ENCODE results near the gene TMEM259.
A peak's percentile ranks its signal among the peaks of the same experiment; 100 is the strongest.

TMEM259 gene

DNA sequence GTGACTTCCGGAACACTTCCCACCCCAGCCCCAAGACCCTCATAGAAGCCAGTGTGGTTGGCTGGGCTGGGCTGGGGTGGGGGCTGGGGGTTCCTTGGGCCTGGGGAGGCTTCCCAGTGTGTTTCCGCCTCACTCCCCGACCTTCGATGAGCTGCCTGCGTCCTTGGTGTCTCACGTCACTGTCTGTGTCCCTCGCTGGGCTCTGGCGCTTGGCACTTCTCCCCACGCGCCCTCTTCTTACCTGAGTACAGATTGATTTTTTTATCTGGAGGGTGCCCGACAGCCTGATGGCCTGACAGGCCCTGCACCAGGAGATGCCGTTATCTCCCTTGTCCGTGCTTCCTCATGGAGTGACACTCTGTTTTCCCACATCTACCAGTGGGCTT, 28.3 kb downstream of the TMEM259 start:
- Histone ChIP-seq H3K36me3 (ENCODE audit: control insufficient read depth, low read depth, low read length) (peaks cover 9% of the 10 kb centered on the region), H3K27ac (ENCODE audit: low read length) (no peak overlapping the region), H3K4me3 (ENCODE audit: low read length) (no peak overlapping the region), H3K4me1 (ENCODE audit: control insufficient read depth, low read depth, low read length) (no peaks in the 10 kb centered on the region), H3K9ac (ENCODE audit: low read length) (no peak overlapping the region), H3K27me3 (ENCODE audit: control insufficient read depth, insufficient read depth, low read length) (peaks cover 22% of the 10 kb centered on the region), H3K9me3 (ENCODE audit: control insufficient read depth, low read depth, low read length) (no peaks in the 10 kb centered on the region)

DNA sequence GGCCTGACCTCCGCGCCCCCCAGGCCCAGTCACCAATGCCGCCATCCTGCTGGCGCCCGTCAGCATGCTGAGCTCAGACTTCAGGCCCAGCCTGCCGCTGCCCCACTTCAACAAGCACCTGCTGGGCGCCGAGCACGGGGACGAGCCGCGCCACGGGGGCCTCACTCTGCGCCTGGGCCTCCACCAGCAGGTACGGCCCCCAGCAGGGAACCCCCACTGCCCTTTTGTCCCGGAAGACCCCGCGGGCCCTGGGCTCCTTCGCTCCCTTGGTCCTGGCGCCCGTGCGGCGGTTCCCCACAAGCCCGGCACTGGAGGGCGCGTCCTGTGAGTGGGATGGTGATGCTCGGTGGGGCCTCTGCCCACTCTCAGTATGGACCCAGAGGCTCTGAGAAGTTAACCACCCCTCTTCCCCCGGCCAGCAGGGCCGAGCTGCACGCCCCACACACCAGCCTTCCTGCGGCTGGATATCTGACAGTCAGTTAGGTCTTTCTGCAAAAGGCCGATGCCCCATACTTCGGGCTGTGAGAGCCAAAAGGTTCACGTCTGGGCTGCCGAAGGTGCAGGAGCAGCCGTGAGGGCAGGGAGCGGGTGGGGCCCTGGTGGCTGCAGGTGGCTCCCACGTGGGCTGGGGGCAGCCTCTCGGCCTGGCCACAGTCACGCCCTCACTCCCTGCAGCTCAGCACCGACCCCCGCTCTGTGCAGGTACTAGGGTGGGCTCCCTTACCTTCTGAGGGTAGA, 28.8 kb downstream of the TMEM259 start:
- H3K27me3 ChIP-seq (ENCODE audit: control insufficient read depth, insufficient read depth, low read length) = peaks cover 17% of the 10 kb centered on the region
- H3K4me1 ChIP-seq (ENCODE audit: control insufficient read depth, low read depth, low read length) = no peaks in the 10 kb centered on the region

DNA sequence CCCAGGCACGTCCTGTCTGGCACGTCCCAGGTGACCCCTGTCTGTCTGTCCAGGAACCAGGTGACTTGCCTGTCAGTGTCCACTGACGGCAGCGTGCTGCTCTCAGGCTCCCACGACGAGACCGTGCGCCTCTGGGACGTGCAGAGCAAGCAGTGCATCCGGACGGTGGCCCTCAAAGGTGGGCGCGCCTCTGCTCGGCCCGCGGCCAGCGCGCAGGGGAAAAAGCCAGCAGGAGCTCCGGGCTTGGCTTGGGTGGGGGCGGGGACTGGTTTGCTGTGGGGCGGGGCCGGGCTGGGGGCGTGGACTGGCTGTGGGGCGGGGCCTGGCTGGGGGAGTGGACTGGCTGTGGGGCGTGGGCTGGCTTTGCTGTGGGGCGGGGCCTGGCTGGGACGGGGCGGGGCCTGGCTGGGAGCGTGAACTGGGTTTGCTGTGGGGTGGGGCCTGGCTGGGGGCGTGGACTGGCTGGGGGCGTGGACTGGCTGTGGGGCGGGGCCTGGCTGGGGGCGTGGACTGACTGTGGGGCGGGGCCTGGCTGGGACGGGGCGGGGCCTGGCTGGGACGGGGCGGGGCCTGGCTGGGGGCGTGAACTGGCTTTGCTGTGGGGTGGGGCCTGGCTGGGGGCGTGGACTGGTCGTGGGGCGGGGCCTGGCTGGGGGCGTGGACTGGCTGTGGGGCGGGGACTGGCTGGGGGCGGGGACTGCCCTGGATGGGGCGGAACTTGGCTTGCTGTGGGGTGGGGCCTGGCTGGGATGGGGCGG, 29.6 kb downstream of the TMEM259 start:
- Histone ChIP-seq H3K9ac (ENCODE audit: low read length) (no peak overlapping the region), H3K36me3 (ENCODE audit: control insufficient read depth, low read depth, low read length) (peaks cover 21% of the 10 kb centered on the region), H3K9me3 (ENCODE audit: control insufficient read depth, low read depth, low read length) (no peaks in the 10 kb centered on the region), H3K27ac (ENCODE audit: low read length) (no peak overlapping the region), H3K4me1 (ENCODE audit: control insufficient read depth, low read depth, low read length) (no peaks in the 10 kb centered on the region), H3K4me3 (ENCODE audit: low read length) (no peak overlapping the region), H3K27me3 (ENCODE audit: control insufficient read depth, insufficient read depth, low read length) (peaks cover 9% of the 10 kb centered on the region)

More for the DNA sequence above, 28.8 kb downstream of the TMEM259 start:
- H3K9ac ChIP-seq (ENCODE audit: low read length) = no peak overlapping the region
- H3K36me3 ChIP-seq (ENCODE audit: control insufficient read depth, low read depth, low read length) = peaks cover 14% of the 10 kb centered on the region
- no peak overlapping the region for H3K27ac ChIP-seq (ENCODE audit: low read length)
- H3K4me3 ChIP-seq (ENCODE audit: low read length) = no peak overlapping the region
- no peaks in the 10 kb centered on the region for H3K9me3 ChIP-seq (ENCODE audit: control insufficient read depth, low read depth, low read length)

DNA sequence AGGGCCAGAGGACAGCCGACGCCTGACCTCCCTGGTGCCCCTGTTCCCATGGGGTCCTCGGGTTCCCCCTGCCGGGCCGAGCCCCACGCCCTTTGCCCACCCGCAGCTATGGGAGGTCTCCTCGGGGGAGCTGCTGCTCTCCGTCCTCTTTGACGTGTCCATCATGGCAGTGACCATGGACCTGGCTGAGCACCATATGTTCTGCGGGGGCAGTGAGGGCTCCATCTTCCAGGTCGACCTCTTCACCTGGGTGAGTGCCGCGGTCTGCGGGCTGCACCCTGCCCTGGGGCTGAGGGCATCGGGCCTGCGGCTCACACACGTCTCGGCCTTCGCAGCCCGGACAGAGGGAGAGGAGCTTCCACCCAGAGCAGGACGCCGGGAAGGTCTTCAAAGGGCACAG, 30.2 kb downstream of the TMEM259 start:
- Histone ChIP-seq H3K27me3 (ENCODE audit: control insufficient read depth, insufficient read depth, low read length) (peaks cover 3% of the 10 kb centered on the region), H3K36me3 (ENCODE audit: control insufficient read depth, low read depth, low read length) (peaks cover 27% of the 10 kb centered on the region), H3K4me3 (ENCODE audit: low read length) (no peak overlapping the region), H3K27ac (ENCODE audit: low read length) (no peak overlapping the region), H3K9me3 (ENCODE audit: control insufficient read depth, low read depth, low read length) (no peaks in the 10 kb centered on the region), H3K4me1 (ENCODE audit: control insufficient read depth, low read depth, low read length) (no peaks in the 10 kb centered on the region), H3K9ac (ENCODE audit: low read length) (no peak overlapping the region)

DNA sequence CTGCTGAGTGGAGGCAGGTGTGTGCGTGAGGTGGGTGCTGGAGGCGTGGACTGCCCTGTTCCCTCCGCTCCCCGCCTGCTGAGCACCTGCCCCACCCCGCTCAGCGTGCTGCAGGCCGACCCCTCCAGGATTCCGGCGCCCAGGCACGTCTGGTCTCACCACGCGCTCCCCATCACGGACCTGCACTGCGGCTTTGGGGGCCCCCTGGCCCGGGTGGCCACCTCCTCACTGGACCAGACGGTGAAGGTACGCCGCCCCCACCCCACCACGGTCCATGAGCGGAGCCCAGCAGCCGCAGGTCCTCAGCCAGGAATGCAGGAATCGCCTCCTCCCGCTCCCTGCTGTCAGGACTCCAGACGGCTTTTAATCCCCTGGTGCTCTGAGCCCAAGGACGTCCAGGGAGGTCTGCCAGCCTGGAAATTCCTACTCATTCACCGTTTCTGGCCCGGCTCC, 30.8 kb downstream of the TMEM259 start:
- peaks cover 30% of the 10 kb centered on the region for H3K36me3 ChIP-seq (ENCODE audit: control insufficient read depth, low read depth, low read length)
- no peaks in the 10 kb centered on the region for H3K4me1 ChIP-seq (ENCODE audit: control insufficient read depth, low read depth, low read length)
- no peak overlapping the region for H3K27ac ChIP-seq (ENCODE audit: low read length)
- no peak overlapping the region for H3K4me3 ChIP-seq (ENCODE audit: low read length)
- no peak overlapping the region for H3K9ac ChIP-seq (ENCODE audit: low read length)
- H3K9me3 ChIP-seq (ENCODE audit: control insufficient read depth, low read depth, low read length) = no peaks in the 10 kb centered on the region
- no peaks in the 10 kb centered on the region for H3K27me3 ChIP-seq (ENCODE audit: control insufficient read depth, insufficient read depth, low read length)

DNA sequence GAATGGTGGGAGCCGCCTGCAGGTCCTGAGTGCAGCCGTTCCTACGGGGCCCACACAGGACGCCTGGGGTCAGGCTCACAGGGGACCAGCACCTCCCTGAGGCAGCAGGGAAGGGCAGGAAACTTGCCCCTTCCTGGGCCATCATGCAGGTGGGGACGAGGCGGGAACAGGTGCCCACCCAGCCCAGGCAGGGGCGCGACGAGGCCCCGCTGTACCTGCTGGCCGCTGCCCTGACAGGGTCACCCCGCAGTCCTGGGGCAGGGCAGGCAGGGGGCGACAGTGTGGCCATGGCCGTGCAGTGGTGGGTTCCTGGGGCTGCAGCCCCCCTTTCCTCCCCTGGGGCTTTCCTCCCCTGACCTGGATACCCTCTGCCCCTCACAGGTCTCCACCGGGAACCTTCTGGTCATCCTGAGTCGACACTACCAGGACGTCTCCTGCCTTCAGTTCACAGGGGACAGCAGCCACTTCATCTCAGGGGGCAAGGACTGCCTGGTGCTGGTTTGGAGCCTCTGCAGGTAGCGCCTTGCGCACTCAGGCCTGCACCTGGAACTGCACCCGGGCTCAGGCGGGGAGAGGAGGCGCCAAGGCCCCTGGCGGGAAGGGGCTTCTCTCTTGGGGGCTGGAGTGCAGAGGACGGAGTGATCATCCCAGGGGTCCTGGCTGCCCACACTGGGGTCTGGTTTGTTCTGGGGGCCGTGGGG, 31.4 kb downstream of the TMEM259 start:
- Histone ChIP-seq H3K4me1 (ENCODE audit: control insufficient read depth, low read depth, low read length) (no peaks in the 10 kb centered on the region), H3K4me3 (ENCODE audit: low read length) (no peak overlapping the region), H3K9me3 (ENCODE audit: control insufficient read depth, low read depth, low read length) (no peaks in the 10 kb centered on the region), H3K36me3 (ENCODE audit: control insufficient read depth, low read depth, low read length) (peaks cover 30% of the 10 kb centered on the region), H3K9ac (ENCODE audit: low read length) (no peak overlapping the region), H3K27ac (ENCODE audit: low read length) (no peak overlapping the region), H3K27me3 (ENCODE audit: control insufficient read depth, insufficient read depth, low read length) (no peaks in the 10 kb centered on the region)

DNA sequence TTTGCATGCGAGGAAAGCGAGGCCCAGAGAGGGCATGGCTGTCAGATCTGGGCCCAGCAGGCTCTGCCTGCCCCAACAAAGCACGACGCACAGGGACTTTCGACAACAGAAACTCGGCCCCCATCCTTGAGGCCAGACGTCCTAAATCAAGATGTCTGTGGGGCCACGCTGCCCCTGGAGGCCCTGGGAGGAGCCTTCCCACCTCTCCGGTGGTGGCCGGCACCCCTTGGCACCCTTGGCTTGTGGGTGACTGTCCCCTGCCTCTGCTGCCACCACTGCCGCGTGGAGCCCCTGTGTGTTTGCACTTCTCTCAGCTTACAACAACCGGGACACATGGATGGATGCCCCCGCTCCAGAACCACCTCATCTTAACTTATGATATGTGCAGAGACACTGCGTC, 32.4 kb downstream of the TMEM259 start:
- H3K4me1 ChIP-seq (ENCODE audit: control insufficient read depth, low read depth, low read length) = no peaks in the 10 kb centered on the region
- peaks cover 30% of the 10 kb centered on the region for H3K36me3 ChIP-seq (ENCODE audit: control insufficient read depth, low read depth, low read length)
- no peaks in the 10 kb centered on the region for H3K27me3 ChIP-seq (ENCODE audit: control insufficient read depth, insufficient read depth, low read length)
- H3K9ac ChIP-seq (ENCODE audit: low read length) = no peak overlapping the region
- no peak overlapping the region for H3K4me3 ChIP-seq (ENCODE audit: low read length)
- H3K27ac ChIP-seq (ENCODE audit: low read length) = no peak overlapping the region
- H3K9me3 ChIP-seq (ENCODE audit: control insufficient read depth, low read depth, low read length) = no peaks in the 10 kb centered on the region

DNA sequence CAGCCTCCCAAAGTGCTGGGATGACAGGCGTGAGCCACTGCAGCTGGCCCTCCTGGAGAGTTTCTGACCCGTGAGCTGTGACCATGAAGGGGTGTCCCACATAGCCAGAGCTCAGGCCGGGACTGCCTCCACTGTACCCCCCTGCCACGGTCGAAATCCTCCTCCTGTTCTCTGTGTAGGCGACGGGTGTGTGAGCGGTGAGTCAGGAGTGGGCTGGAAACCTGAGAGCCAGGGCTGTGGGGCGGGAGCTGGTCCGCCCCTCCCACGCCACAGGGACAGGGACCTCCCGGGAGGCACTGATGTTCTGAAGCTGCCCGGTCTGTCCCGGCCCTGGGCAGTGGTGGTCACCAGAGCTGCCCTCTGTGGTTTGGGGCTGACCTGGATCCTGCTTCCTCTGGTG, 32.8 kb downstream of the TMEM259 start:
- H3K9me3 ChIP-seq (ENCODE audit: control insufficient read depth, low read depth, low read length) = no peaks in the 10 kb centered on the region
- no peaks in the 10 kb centered on the region for H3K4me1 ChIP-seq (ENCODE audit: control insufficient read depth, low read depth, low read length)
- no peak overlapping the region for H3K4me3 ChIP-seq (ENCODE audit: low read length)
- H3K9ac ChIP-seq (ENCODE audit: low read length) = no peak overlapping the region
- no peaks in the 10 kb centered on the region for H3K27me3 ChIP-seq (ENCODE audit: control insufficient read depth, insufficient read depth, low read length)
- no peak overlapping the region for H3K27ac ChIP-seq (ENCODE audit: low read length)
- peaks cover 30% of the 10 kb centered on the region for H3K36me3 ChIP-seq (ENCODE audit: control insufficient read depth, low read depth, low read length)

DNA sequence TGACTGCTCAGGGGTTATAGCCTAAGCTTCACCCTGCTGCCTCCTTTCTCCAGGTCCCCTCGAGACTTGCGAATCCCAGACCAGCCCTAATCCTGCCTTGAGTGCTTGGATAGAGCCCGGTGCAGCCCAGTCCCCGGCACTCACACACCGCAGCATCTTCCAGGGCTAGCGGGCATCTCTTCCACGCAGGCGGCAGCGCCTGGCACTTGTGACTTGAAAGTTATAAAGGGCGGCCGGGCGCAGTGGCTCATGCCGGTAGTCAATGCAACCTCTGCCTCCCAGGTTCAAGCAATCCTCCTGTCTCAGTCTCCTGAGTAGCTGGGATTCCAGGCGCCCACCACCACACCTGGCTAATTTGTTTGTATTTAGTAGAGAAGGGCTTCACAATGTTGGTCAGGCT, 34.8 kb downstream of the TMEM259 start:
- H3K4me1 ChIP-seq (ENCODE audit: control insufficient read depth, low read depth, low read length) = no peaks in the 10 kb centered on the region

DNA sequence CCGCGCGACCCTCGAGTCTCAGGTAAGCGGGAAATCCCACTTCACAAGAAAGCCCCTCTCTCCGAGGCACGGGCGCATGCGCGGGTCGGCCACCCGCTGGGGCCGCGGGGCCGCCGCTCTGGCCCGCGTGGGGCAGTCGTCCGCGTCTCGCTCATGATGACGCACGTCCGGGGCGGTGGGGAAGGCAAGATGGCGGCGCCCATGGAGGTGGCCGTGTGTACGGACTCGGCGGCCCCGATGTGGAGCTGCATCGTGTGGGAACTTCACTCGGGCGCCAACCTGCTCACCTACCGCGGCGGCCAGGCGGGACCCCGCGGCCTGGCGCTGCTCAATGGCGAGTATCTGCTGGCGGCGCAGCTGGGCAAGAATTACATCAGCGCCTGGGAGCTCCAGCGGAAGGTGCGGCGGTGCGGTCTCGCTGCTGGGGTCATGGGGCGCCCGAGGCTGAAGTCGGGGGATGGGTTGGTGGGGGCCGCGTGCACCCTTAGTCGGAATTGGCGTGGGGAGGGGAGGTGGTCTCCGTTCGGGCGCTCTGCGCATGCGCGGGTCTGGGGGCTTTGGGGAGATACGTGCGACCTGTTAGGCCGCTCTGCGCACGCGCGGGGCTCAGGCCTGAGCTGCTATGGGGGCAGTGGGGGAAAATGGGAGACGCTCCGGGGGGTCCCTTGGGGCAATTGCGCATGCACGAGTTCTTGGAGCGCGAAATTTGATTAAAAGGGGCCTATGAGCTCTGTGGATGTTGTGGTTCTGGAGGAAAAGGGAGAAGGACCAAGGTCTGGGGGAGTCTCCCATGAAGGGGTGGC, 36.6 kb downstream of the TMEM259 start, which contains the start of gene WDR18:
Gene WDR18 (plus strand): TSS at position 181 of the 803 bp plus-strand sequence. CDS start 9 bp downstream, at position 190.
- Histone ChIP-seq H3K9me3 (ENCODE audit: control insufficient read depth, low read depth, low read length) (no peaks in the 10 kb centered on the region), H3K27ac (ENCODE audit: low read length) (peak within 1 kb of the TSS; percentile 85), H3K4me3 (ENCODE audit: low read length) (peak within 1 kb of the TSS; percentile 91), H3K9ac (ENCODE audit: low read length) (peak within 1 kb of the TSS; percentile 97), H3K36me3 (ENCODE audit: control insufficient read depth, low read depth, low read length) (peaks cover 27% of the 10 kb centered on the region), H3K27me3 (ENCODE audit: control insufficient read depth, insufficient read depth, low read length) (no peaks in the 10 kb centered on the region), H3K4me1 (ENCODE audit: control insufficient read depth, low read depth, low read length) (no peaks in the 10 kb centered on the region)

More for the DNA sequence above, 34.8 kb downstream of the TMEM259 start:
- Histone ChIP-seq H3K9ac (ENCODE audit: low read length) (no peak overlapping the region), H3K36me3 (ENCODE audit: control insufficient read depth, low read depth, low read length) (peaks cover 30% of the 10 kb centered on the region), H3K27ac (ENCODE audit: low read length) (no peak overlapping the region), H3K4me3 (ENCODE audit: low read length) (no peak overlapping the region), H3K27me3 (ENCODE audit: control insufficient read depth, insufficient read depth, low read length) (no peaks in the 10 kb centered on the region), H3K9me3 (ENCODE audit: control insufficient read depth, low read depth, low read length) (no peaks in the 10 kb centered on the region)
